ENCODE results near the gene AGMAT. TPM values are rescaled to one million over a fixed set of nuclear protein-coding genes. Genes with fewer than 3 reads are reported as not detected.

The AGMAT gene
- total and polyA plus RNA-seq, 2 of the 8 experiments (the other 6 are each of a cell fraction or from before 2014, with no cell fraction given) = 3.7 to 5.8 TPM

DNA sequence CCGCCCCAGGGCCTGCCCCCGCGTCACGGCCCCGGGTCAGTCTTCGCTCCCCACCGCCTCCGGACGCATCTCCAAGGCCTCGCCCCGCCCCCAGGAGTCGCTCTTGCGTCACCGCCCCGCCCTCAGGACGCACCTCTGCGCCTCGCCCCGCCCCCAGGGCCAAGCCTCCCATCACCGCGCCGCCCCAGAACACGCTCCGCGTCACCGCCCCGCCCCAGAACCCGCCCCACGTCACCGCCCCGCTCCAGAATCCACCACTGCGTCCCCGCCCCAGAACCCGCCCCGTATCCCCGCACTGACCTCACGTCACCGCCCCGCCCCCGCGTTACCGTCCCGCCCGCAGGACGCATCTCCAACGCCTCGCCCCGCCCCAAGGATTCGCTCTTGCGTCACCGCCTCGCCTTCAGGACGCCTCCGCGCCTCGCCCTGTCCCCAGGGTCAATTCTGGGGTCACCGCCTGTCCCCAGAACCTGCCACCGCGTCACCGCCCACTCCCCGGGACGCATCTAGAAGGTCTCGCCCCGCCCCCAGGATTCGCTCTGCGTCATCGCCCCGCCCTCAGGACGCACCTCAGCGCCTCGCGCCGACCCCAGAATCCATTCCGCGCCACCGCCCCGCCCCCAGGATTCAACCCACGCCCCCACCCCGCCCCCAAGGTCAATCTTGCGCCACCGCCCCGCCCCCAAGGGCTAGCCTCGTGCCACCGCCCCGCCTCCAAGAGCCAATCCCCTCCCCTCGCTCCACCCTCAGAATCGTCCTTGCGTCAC, 60.4 kb downstream of the AGMAT start (continued):
- no peak for TF ChIP-seq HDAC6 (IDR thresholded peaks at IDR 0.05; ENCODE audit: low read depth, low read length)
- TF ChIP-seq CEBPB (IDR thresholded peaks at IDR 0.05; ENCODE audit: low read depth, low read length) = peak; percentile 81; the same call in 1 of the 2 replicates
- TF ChIP-seq SP4 (IDR thresholded peaks at IDR 0.05; ENCODE audit: low read length) = peak; percentile 81; the same call in 1 of the 2 replicates
- TF ChIP-seq PHF8 (conservative IDR thresholded peaks at IDR 0.05; ENCODE audit: low read depth, low read length) = peak; percentile 19; the same call in 1 of the 2 replicates
- no peak for TF ChIP-seq BCL11A (IDR thresholded peaks at IDR 0.05; ENCODE audit: low read depth in 2 of 2, low read length in 2 of 2)
- TF ChIP-seq, protein P1, sequence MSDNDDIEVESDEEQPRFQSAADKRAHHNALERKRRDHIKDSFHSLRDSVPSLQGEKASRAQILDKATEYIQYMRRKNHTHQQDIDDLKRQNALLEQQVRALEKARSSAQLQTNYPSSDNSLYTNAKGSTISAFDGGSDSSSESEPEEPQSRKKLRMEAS (IDR thresholded peaks at IDR 0.05) = 0 out of 2 replicates have a peak, but pooled peaks have one; percentile 34
- peak; percentile 88 for TF ChIP-seq CREB1 (IDR thresholded peaks at IDR 0.05)
- peak in 1 of 2 experiments; percentile 23; a peak in 1 of 3 replicates for TF ChIP-seq EP300 (IDR thresholded peaks at IDR 0.05; ENCODE audit: borderline replicate concordance in 1 of 2, low read depth in 2 of 2, low read length in 2 of 2)
